IMR-90 (cell line): ENCODE results near the gene APOC1. TPM values are rescaled to one million over a fixed set of nuclear protein-coding genes. Genes with fewer than 3 reads are reported as not detected.

Source experiments
- ATAC-seq: fragments of 200-7000 bp; cut with Tn5 transposase; 2 replicates; pipeline ENCODE4 v1.9.1; 2020; ENCODE audit warnings: low read depth, mild to moderate bottlenecking, moderate library complexity
- BruUV-seq: library from RNA; stranded (reverse); fragments of 400-500 nt; replicated peaks from 2 replicates; lab custom pipeline; 2021; lab: Mats Ljungman, UMichigan
- CTCF ChIA-PET: fragments of 300-600 bp; formaldehyde crosslinking; extraction: SDS; loops from one replicate; lab custom pipeline; 2021; ENCODE audit warnings: antibody characterized with exemption; lab: Yijun Ruan, JAX
- POLR2A ChIA-PET: fragments of 300-600 bp; sonication (Branson Sonifier 250); formaldehyde crosslinking; loops from one replicate; lab custom pipeline; 2022; ENCODE audit warnings: antibody characterized with exemption; ENCODE audit not compliant: unreplicated experiment; lab: Charles Lee
- DNase-seq: peaks from one replicate; pipeline ENCODE4 v3.0.0; 2013
- H2AFZ ChIP-seq: replicated peaks from 2 replicates; pipeline ENCODE3; 2013; ENCODE audit warnings: low read length, mild to moderate bottlenecking; ENCODE audit not compliant: poor library complexity
- H2AK5ac ChIP-seq: 2 replicates; pipeline ENCODE4 v1.6.1; 2013; ENCODE audit warnings: low read depth, low read length, inconsistent platforms
- H2AK9ac ChIP-seq: replicated peaks from 2 replicates; pipeline ENCODE3; 2013; ENCODE audit warnings: mild to moderate bottlenecking, low read depth, low read length, moderate library complexity; ENCODE audit not compliant: poor library complexity
- H2BK120ac ChIP-seq: 2 replicates; pipeline ENCODE4 v1.6.1; 2013; ENCODE audit warnings: low read depth, low read length, inconsistent platforms
- H2BK15ac ChIP-seq: 3 replicates; pipeline ENCODE4 v1.6.1; 2013; ENCODE audit warnings: low read depth, low read length, inconsistent platforms
- H2BK20ac ChIP-seq: 2 replicates; pipeline ENCODE4 v1.6.1; 2013; ENCODE audit warnings: low read depth, mild to moderate bottlenecking, inconsistent platforms, low read length, moderate library complexity
- H2BK5ac ChIP-seq: 2 replicates; pipeline ENCODE4 v1.6.1; 2013; ENCODE audit warnings: mild to moderate bottlenecking, low read depth, low read length, inconsistent platforms; ENCODE audit not compliant: poor library complexity, severe bottlenecking
- H3K14ac ChIP-seq: replicated peaks from 2 replicates; pipeline ENCODE4 v1.6.1; 2013; ENCODE audit warnings: low read depth, low read length, inconsistent platforms
- H3K18ac ChIP-seq: 2 replicates; pipeline ENCODE4 v1.6.1; 2013; ENCODE audit warnings: low read depth, low read length, control low read depth
- H3K23ac ChIP-seq: 2 replicates; pipeline ENCODE4 v1.6.1; 2013; ENCODE audit warnings: low read depth, low read length, inconsistent platforms
- H3K27ac ChIP-seq: 2 replicates; pipeline ENCODE4 v1.5.1; 2013; ENCODE audit warnings: mild to moderate bottlenecking, control low read depth, low read length; ENCODE audit not compliant: insufficient read depth
- H3K27me3 ChIP-seq: 2 replicates; pipeline ENCODE4 v1.6.1; 2013; ENCODE audit warnings: low read length; ENCODE audit not compliant: control insufficient read depth, insufficient read depth
- H3K36me3 ChIP-seq: 2 replicates; pipeline ENCODE4 v1.6.1; 2013; ENCODE audit warnings: low read length, mixed read lengths; ENCODE audit not compliant: control insufficient read depth, insufficient read depth
- H3K4ac ChIP-seq: 2 replicates; pipeline ENCODE4 v1.6.1; 2013; ENCODE audit warnings: low read depth, low read length, inconsistent platforms
- H3K4me1 ChIP-seq: 2 replicates; pipeline ENCODE4 v1.6.1; 2013; ENCODE audit warnings: low read length, mixed read lengths; ENCODE audit not compliant: control insufficient read depth, insufficient read depth
- H3K4me2 ChIP-seq: 2 replicates; pipeline ENCODE4 v1.6.1; 2013; ENCODE audit warnings: low read depth, mild to moderate bottlenecking, control low read depth, low read length, moderate library complexity
- H3K4me3 ChIP-seq: 2 replicates; pipeline ENCODE4 v1.5.1; 2013; ENCODE audit warnings: low read depth, mild to moderate bottlenecking, control low read depth, low read length, moderate library complexity; ENCODE audit not compliant: insufficient read depth
- H3K56ac ChIP-seq: 2 replicates; pipeline ENCODE4 v1.6.1; 2013; ENCODE audit warnings: low read length, inconsistent platforms; ENCODE audit not compliant: insufficient read depth; ENCODE audit errors: extremely low read depth
- H3K79me1 ChIP-seq, 2 experiments: 2 replicates each; pipeline ENCODE4 v1.6.1; 2013; ENCODE audit warnings: low read length in 2 of 2, inconsistent platforms in 1 of 2, low read depth in 1 of 2
- H3K9ac ChIP-seq: 2 replicates; pipeline ENCODE4 v1.6.1; 2013; ENCODE audit warnings: low read depth, low read length, control low read depth
- H3K9me1 ChIP-seq: 2 replicates; pipeline ENCODE4 v1.6.1; 2013; ENCODE audit warnings: low read length, inconsistent platforms; ENCODE audit not compliant: insufficient read depth
- H3K9me3 ChIP-seq: 2 replicates; pipeline ENCODE4 v1.6.1; 2013; ENCODE audit warnings: low read length; ENCODE audit not compliant: control insufficient read depth, insufficient read depth
- H4K20me1 ChIP-seq: 2 replicates; pipeline ENCODE4 v1.6.1; 2013; ENCODE audit warnings: low read length, inconsistent platforms; ENCODE audit not compliant: insufficient read depth
- H4K5ac ChIP-seq: 2 replicates; pipeline ENCODE4 v1.6.1; 2013; ENCODE audit warnings: mild to moderate bottlenecking, low read depth, low read length, control low read depth
- H4K8ac ChIP-seq, 2 experiments: 2 replicates each; pipeline ENCODE4 v1.6.1; 2013; ENCODE audit warnings: low read depth in 2 of 2, low read length in 2 of 2, control low read depth in 1 of 2, inconsistent platforms in 1 of 2
- H4K91ac ChIP-seq: 2 replicates; pipeline ENCODE4 v1.6.1; 2013; ENCODE audit warnings: low read depth, low read length, inconsistent platforms; ENCODE audit not compliant: insufficient read depth
- BHLHE40 ChIP-seq: fragments of 150-350 bp; IDR thresholded peaks from 2 replicates; pipeline ENCODE4 v1.6.1; 2016; ENCODE audit warnings: mild to moderate bottlenecking, low read depth, low read length
- CEBPB ChIP-seq: IDR thresholded peaks from 2 replicates; pipeline ENCODE4 v1.6.1; 2012; ENCODE audit warnings: low read depth, low read length, improper control_type of control experiment
- CHD1 ChIP-seq: IDR thresholded peaks from 2 replicates; pipeline ENCODE4 v1.6.1; 2012; ENCODE audit warnings: low read depth, low read length, improper control_type of control experiment
- CTCF ChIP-seq: conservative IDR thresholded peaks from 2 replicates; pipeline ENCODE4 v1.5.1; 2012; ENCODE audit warnings: mild to moderate bottlenecking, low read depth, low read length, improper control_type of control experiment
- ELK1 ChIP-seq: fragments of 150-350 bp; IDR thresholded peaks from 2 replicates; pipeline ENCODE4 v1.6.1; 2016; ENCODE audit warnings: low read depth, mild to moderate bottlenecking, low read length, moderate library complexity, borderline replicate concordance
- FOS ChIP-seq: fragments of 150-350 bp; IDR thresholded peaks from 2 replicates; pipeline ENCODE4 v1.6.1; 2016; ENCODE audit warnings: low read depth, low read length
- MAFK ChIP-seq: IDR thresholded peaks from 2 replicates; pipeline ENCODE4 v1.6.1; 2012; ENCODE audit warnings: low read depth, low read length, improper control_type of control experiment
- MAZ ChIP-seq: IDR thresholded peaks from 2 replicates; pipeline ENCODE4 v1.6.1; 2012; ENCODE audit warnings: low read depth, mild to moderate bottlenecking, low read length, improper control_type of control experiment, moderate library complexity, borderline replicate concordance
- MXI1 ChIP-seq: IDR thresholded peaks from 2 replicates; pipeline ENCODE4 v1.6.1; 2012; ENCODE audit warnings: low read depth, mild to moderate bottlenecking, low read length, moderate library complexity, borderline replicate concordance
- NFE2L2 ChIP-seq: fragments of 150-350 bp; IDR thresholded peaks from 2 replicates; pipeline ENCODE4 v1.6.1; 2016; ENCODE audit warnings: low read depth, mild to moderate bottlenecking, low read length
- POLR2A ChIP-seq: IDR thresholded peaks from 2 replicates; pipeline ENCODE4 v1.6.1; 2012; ENCODE audit warnings: mild to moderate bottlenecking, low read depth, low read length
- RAD21 ChIP-seq: IDR thresholded peaks from 2 replicates; pipeline ENCODE4 v1.6.1; 2012; ENCODE audit warnings: low read length, improper control_type of control experiment
- RCOR1 ChIP-seq: IDR thresholded peaks from 2 replicates; pipeline ENCODE4 v1.6.1; 2012; ENCODE audit warnings: mild to moderate bottlenecking, low read length, improper control_type of control experiment; ENCODE audit not compliant: insufficient replicate concordance
- RFX5 ChIP-seq: IDR thresholded peaks from 2 replicates; pipeline ENCODE4 v1.8.0; 2012; ENCODE audit warnings: low read depth, mild to moderate bottlenecking, low read length, moderate library complexity
- SMC3 ChIP-seq: fragments of 150-350 bp; IDR thresholded peaks from 2 replicates; pipeline ENCODE4 v1.6.1; 2016; ENCODE audit warnings: low read depth, mild to moderate bottlenecking, antibody characterized with exemption, low read length, moderate library complexity
- USF2 ChIP-seq: fragments of 150-350 bp; IDR thresholded peaks from 2 replicates; pipeline ENCODE4 v1.6.1; 2017; ENCODE audit warnings: mild to moderate bottlenecking, antibody characterized with exemption, low read length, low read depth
- WGBS, 2 experiments: methylation state at CpG; one replicate each; pipeline versions ENCODE4 v1.1.5 to v1.1.7; 2013; ENCODE audit warnings: missing lambda C conversion rate in 2 of 2; ENCODE audit not compliant: insufficient read length in 1 of 2; ENCODE audit errors: extremely low coverage in 2 of 2; 5-methylcytosine and 5-hydroxymethylcytosine counted together
- dilution Hi-C: fragments of 300-500 bp; cut with HindIII; formaldehyde crosslinking; loops from one replicate; pipeline ENCODE4 v1.14.3; 2018; ENCODE audit warnings: low sequenced_read_pairs; ENCODE audit not compliant: unreplicated experiment
- in situ Hi-C: fragments of 300-500 bp; cut with MboI; formaldehyde crosslinking; loops from 3 replicates; pipeline ENCODE4 v1.14.3; 2019; ENCODE audit warnings: low sequenced_read_pairs, inconsistent platforms, mixed read lengths
- intact Hi-C: fragments of 100-400 bp; cut with micrococcal nuclease; formaldehyde crosslinking; loops from 2 replicates; pipeline ENCODE4 v1.10.0; 2022
- polyA plus RNA-seq, 3 experiments: library from polyadenylated mRNA; depleted of rRNA; stranded (reverse); fragments of >200 nt; gene quantifications; 2 replicates each; pipeline ENCODE4 v1.2.3, GENCODE V29; 2012; ENCODE audit warnings: low replicate concordance in 1 of 3
- total RNA-seq: library from RNA; depleted of rRNA; stranded (reverse); fragments of >200 nt; gene quantifications from 2 replicates; pipeline ENCODE4 v1.2.3, GENCODE V29; 2012

Gene APOC1
- total and polyA plus RNA-seq, 2 of the 4 experiments (the other 2 are of a cell fraction), result 1.1 TPM; not detected in 1

GRCh38 chr19:44887648-44888047, 26.8 kb upstream of the APOC1 start:
- peaks cover 10% of the 10 kb centered on the region for H3K9me1 ChIP-seq
- DNase-seq, result no peak
- no peak overlapping the region for H4K8ac ChIP-seq
- no TSS peak for BruUV-seq
- H2AK5ac ChIP-seq, result no peak overlapping the region
- no peak overlapping the region for H3K4ac ChIP-seq
- H3K36me3 ChIP-seq, result peaks cover 32% of the 10 kb centered on the region
- ChIA-PET CTCF (no interaction called here), POLR2A (no interaction called here)
- no peak overlapping the region for H3K4me3 ChIP-seq
- no peak overlapping the region for H3K23ac ChIP-seq
- no peak overlapping the region for H2AK9ac ChIP-seq
- H2BK15ac ChIP-seq, result no peak overlapping the region
- H3K9ac ChIP-seq, result no peak overlapping the region
- no peaks in the 10 kb centered on the region for H3K27me3 ChIP-seq
- H3K14ac ChIP-seq, result no peak overlapping the region
- H2BK20ac ChIP-seq, result no peak overlapping the region
- no peak overlapping the region for H2BK120ac ChIP-seq
- WGBS, 2 experiments, result 83% methylated on average over 3 of the region's 4 CpGs; no CpG with 5 or more reads in 1 of the 2 experiments
- no peak overlapping the region for H2BK5ac ChIP-seq
- dilution Hi-C loops (no loop called here), intact Hi-C loops (no loop called here), in situ Hi-C loops (no loop called here)
- no peaks in the 10 kb centered on the region for H3K9me3 ChIP-seq
- peaks cover 10% of the 10 kb centered on the region; the same call in 1 of the 2 replicates for H4K20me1 ChIP-seq
- no peak overlapping the region for H4K91ac ChIP-seq
- no peak overlapping the region for H3K56ac ChIP-seq
- no peak overlapping the region for H3K18ac ChIP-seq
- H3K27ac ChIP-seq, result no peak overlapping the region
- no peak overlapping the region for H3K4me2 ChIP-seq
- TF ChIP-seq RFX5 (no peak), MAFK (no peak), BHLHE40 (no peak), RAD21 (no peak), USF2 (no peak), FOS (no peak), RCOR1 (no peak), MXI1 (no peak), SMC3 (no peak), CEBPB (no peak), CHD1 (no peak), POLR2A (no peak), MAZ (no peak), NFE2L2 (no peak), ELK1 (no peak), CTCF (no peak)
- peaks cover 6% of the 10 kb centered on the region for H3K4me1 ChIP-seq
- no peak for ATAC-seq
- H4K5ac ChIP-seq, result no peak overlapping the region
- H3K79me1 ChIP-seq, result peaks cover 13 to 32% of the 10 kb centered on the region in 2 experiments
- H2AFZ ChIP-seq, result no peak overlapping the region
